Measurements from ENCODE around the gene VAX1. TPM values are rescaled to one million over a fixed set of nuclear protein-coding genes. Genes with fewer than 3 reads are reported as not detected.

The VAX1 gene
- polyA plus RNA-seq, 1 of the 3 experiments (the other 2 are of a cell fraction) = not detected

DNA sequence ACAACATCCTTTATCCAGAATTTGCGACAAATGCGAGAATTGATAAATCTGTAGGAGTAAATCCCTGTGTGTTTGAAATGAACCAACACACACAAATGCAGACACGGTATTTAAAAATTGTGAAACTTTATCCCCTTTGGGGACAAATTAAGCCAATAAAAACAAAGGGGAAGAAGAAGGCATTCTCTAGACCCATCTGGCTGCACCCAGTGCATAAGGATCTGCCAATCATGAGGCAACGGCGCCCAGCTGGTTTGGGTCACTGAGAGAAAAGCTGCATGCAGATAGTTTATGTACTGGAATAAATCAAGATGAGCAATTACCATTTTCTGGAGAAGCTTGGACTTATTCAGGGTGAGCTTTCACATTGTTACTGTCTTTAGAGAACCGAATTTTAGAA, 45.7 kb downstream of the VAX1 start:
- POLR2A ChIA-PET = no interaction called here
- H3K4me2 ChIP-seq = no peak overlapping the region
- H3K4me1 ChIP-seq (ENCODE audit: control insufficient read depth in 1 of 2, insufficient read depth in 2 of 2, low read depth in 1 of 2, low read length in 1 of 2) = peaks cover 0 to 26% of the 10 kb centered on the region in 2 experiments; a peak in 1 of 4 replicates
- H4K20me1 ChIP-seq (ENCODE audit: insufficient read depth) = no peaks in the 10 kb centered on the region
- CTCF ChIA-PET = interaction anchor here (0.9 to 2.2 kb wide), 2 partner anchors 10 to 83 kb away, joined by 3 to 6 read pairs; no protein-coding TSS in a partner anchor
- no peaks in the 10 kb centered on the region for H3K36me3 ChIP-seq (replicated peaks in 1 of 2; ENCODE audit: control insufficient read depth in 1 of 2, insufficient read depth in 2 of 2, low read length in 1 of 2)
- H3F3A ChIP-seq (replicated peaks; ENCODE audit: insufficient read depth) = no peaks in the 10 kb centered on the region
- whole genome bisulfite sequencing (ENCODE audit: low lambda C conversion rate) = 61% methylated on average over 6 of the region's 6 CpGs
- no peak for DNase-seq
- no peaks in the 10 kb centered on the region for H3K79me2 ChIP-seq (ENCODE audit: insufficient read depth)
- H3K27me3 ChIP-seq (ENCODE audit: insufficient read depth) = no peaks in the 10 kb centered on the region
- no peaks in the 10 kb centered on the region for H3K9me2 ChIP-seq
- no peak overlapping the region for H3K9ac ChIP-seq
- no peaks in the 10 kb centered on the region for H3K9me3 ChIP-seq
- no peak overlapping the region for H2AFZ ChIP-seq (ENCODE audit: low read depth)
- TF ChIP-seq RXRA (IDR thresholded peaks at IDR 0.05; ENCODE audit: borderline replicate concordance, low read depth) (no peak), POLR2AphosphoS5 (IDR thresholded peaks at IDR 0.05; ENCODE audit: low read depth, low read length) (no peak), TEAD4 (IDR thresholded peaks at IDR 0.05; ENCODE audit: borderline replicate concordance, insufficient read depth) (no peak)
- no peak overlapping the region for H3K27ac ChIP-seq (ENCODE audit: low read depth in 2 of 2, low read length in 1 of 2)
- no peak overlapping the region for H3K4me3 ChIP-seq (ENCODE audit: low read depth in 2 of 2, low read length in 1 of 2)

DNA sequence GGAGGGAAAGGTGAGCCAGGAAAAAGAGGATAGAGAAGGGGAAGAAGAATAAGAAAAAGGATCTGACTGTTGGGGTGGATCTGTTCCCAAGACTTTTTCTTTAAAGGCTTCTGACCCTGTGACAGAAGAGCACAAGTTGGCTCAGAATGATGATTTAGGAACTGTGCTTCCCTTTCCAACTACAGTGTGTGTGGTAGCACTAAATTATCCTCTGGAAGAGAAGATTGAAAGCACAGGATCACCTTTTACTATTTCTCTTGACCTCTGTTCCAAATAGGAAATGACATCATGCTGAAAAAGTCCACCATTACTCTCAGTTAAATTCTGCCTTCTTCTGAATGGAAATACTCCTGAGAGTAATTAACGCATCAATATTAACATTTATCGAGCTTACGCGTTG, 47.2 kb downstream of the VAX1 start:
- no peaks in the 10 kb centered on the region for H3K9me3 ChIP-seq
- H3F3A ChIP-seq (replicated peaks; ENCODE audit: insufficient read depth) = no peaks in the 10 kb centered on the region
- peaks cover 0 to 26% of the 10 kb centered on the region in 2 experiments; a peak in 1 of 4 replicates for H3K4me1 ChIP-seq (ENCODE audit: control insufficient read depth in 1 of 2, insufficient read depth in 2 of 2, low read depth in 1 of 2, low read length in 1 of 2)
- ChIA-PET CTCF (interaction anchor here (0.5 to 1.0 kb wide), 3 partner anchors 21 to 86 kb away, joined by 3 to 4 read pairs (median 3); no protein-coding TSS in a partner anchor), POLR2A (no interaction called here)
- H3K27ac ChIP-seq (ENCODE audit: low read depth in 2 of 2, low read length in 1 of 2) = no peak overlapping the region
- WGBS (ENCODE audit: low lambda C conversion rate) = 90% methylated on average over 4 of the region's 4 CpGs
- H3K9ac ChIP-seq = no peak overlapping the region
- H3K36me3 ChIP-seq (replicated peaks in 1 of 2; ENCODE audit: control insufficient read depth in 1 of 2, insufficient read depth in 2 of 2, low read length in 1 of 2) = no peaks in the 10 kb centered on the region
- H3K79me2 ChIP-seq (ENCODE audit: insufficient read depth) = no peaks in the 10 kb centered on the region
- TF ChIP-seq, protein P1, sequence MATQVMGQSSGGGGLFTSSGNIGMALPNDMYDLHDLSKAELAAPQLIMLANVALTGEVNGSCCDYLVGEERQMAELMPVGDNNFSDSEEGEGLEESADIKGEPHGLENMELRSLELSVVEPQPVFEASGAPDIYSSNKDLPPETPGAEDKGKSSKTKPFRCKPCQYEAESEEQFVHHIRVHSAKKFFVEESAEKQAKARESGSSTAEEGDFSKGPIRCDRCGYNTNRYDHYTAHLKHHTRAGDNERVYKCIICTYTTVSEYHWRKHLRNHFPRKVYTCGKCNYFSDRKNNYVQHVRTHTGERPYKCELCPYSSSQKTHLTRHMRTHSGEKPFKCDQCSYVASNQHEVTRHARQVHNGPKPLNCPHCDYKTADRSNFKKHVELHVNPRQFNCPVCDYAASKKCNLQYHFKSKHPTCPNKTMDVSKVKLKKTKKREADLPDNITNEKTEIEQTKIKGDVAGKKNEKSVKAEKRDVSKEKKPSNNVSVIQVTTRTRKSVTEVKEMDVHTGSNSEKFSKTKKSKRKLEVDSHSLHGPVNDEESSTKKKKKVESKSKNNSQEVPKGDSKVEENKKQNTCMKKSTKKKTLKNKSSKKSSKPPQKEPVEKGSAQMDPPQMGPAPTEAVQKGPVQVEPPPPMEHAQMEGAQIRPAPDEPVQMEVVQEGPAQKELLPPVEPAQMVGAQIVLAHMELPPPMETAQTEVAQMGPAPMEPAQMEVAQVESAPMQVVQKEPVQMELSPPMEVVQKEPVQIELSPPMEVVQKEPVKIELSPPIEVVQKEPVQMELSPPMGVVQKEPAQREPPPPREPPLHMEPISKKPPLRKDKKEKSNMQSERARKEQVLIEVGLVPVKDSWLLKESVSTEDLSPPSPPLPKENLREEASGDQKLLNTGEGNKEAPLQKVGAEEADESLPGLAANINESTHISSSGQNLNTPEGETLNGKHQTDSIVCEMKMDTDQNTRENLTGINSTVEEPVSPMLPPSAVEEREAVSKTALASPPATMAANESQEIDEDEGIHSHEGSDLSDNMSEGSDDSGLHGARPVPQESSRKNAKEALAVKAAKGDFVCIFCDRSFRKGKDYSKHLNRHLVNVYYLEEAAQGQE (IDR thresholded peaks at IDR 0.05; ENCODE audit: low read depth, low read length) = no peak
- no peak for TF ChIP-seq POLR2AphosphoS5 (IDR thresholded peaks at IDR 0.05; ENCODE audit: low read depth, low read length)
- H2AFZ ChIP-seq (ENCODE audit: low read depth) = no peak overlapping the region
- H3K9me2 ChIP-seq = no peaks in the 10 kb centered on the region
- H3K4me3 ChIP-seq (ENCODE audit: low read depth in 2 of 2, low read length in 1 of 2) = no peak overlapping the region
- H4K20me1 ChIP-seq (ENCODE audit: insufficient read depth) = no peaks in the 10 kb centered on the region
- no peak overlapping the region for H3K4me2 ChIP-seq
- no peaks in the 10 kb centered on the region for H3K27me3 ChIP-seq (ENCODE audit: insufficient read depth)
- no peak for DNase-seq

DNA sequence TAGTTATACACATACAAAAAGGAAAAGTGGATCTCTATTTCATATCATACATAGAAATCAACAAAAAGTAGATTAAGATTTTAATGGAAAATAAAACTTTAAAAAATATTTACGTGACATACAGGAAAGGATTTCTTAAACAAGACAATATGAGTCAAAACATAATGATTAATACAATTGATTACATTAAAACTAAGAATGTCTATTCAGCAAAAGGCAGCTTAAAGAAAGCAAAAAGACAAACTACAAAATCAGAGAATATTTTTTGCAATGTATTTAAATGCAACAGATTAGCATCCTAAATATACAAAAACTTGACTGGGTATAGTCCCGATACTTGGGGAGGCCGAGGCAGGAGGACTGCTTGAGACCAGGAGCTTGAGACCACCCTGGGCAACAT, 50.5 kb downstream of the VAX1 start:
- no peaks in the 10 kb centered on the region for H3K27me3 ChIP-seq (ENCODE audit: insufficient read depth)
- WGBS (ENCODE audit: low lambda C conversion rate) = 36% methylated on average over 3 of the region's 3 CpGs
- H3K27ac ChIP-seq (ENCODE audit: low read depth in 2 of 2, low read length in 1 of 2) = no peak overlapping the region
- H3K9ac ChIP-seq = no peak overlapping the region
- H4K20me1 ChIP-seq (ENCODE audit: insufficient read depth) = no peaks in the 10 kb centered on the region
- no peaks in the 10 kb centered on the region for H3F3A ChIP-seq (replicated peaks; ENCODE audit: insufficient read depth)
- H3K79me2 ChIP-seq (ENCODE audit: insufficient read depth) = no peaks in the 10 kb centered on the region
- no peak overlapping the region for H3K4me2 ChIP-seq
- POLR2A ChIA-PET = no interaction called here
- DNase-seq = no peak
- no peaks in the 10 kb centered on the region for H3K9me3 ChIP-seq
- no peak overlapping the region for H2AFZ ChIP-seq (ENCODE audit: low read depth)
- no peaks in the 10 kb centered on the region for H3K36me3 ChIP-seq (replicated peaks in 1 of 2; ENCODE audit: control insufficient read depth in 1 of 2, insufficient read depth in 2 of 2, low read length in 1 of 2)
- H3K4me1 ChIP-seq (ENCODE audit: control insufficient read depth in 1 of 2, insufficient read depth in 2 of 2, low read depth in 1 of 2, low read length in 1 of 2) = peaks cover 0 to 18% of the 10 kb centered on the region in 2 experiments; a peak in 1 of 4 replicates
- CTCF ChIA-PET = interaction anchor here (1.1 kb wide), 1 partner anchor 278 kb away, joined by 4 read pairs; no protein-coding TSS in a partner anchor
- no peak overlapping the region for H3K4me3 ChIP-seq (ENCODE audit: low read depth in 2 of 2, low read length in 1 of 2)
- no peaks in the 10 kb centered on the region for H3K9me2 ChIP-seq
- no peak for TF ChIP-seq CHD2 (IDR thresholded peaks at IDR 0.05; ENCODE audit: low read length, partially characterized antibody)
- TF ChIP-seq, protein P1 (IDR thresholded peaks at IDR 0.05; ENCODE audit: low read depth, low read length) = no peak
- no peak for TF ChIP-seq MXI1 (IDR thresholded peaks at IDR 0.05; ENCODE audit: low read depth, low read length)
- TF ChIP-seq, protein P2, sequence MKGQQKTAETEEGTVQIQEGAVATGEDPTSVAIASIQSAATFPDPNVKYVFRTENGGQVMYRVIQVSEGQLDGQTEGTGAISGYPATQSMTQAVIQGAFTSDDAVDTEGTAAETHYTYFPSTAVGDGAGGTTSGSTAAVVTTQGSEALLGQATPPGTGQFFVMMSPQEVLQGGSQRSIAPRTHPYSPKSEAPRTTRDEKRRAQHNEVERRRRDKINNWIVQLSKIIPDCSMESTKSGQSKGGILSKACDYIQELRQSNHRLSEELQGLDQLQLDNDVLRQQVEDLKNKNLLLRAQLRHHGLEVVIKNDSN (IDR thresholded peaks at IDR 0.05; ENCODE audit: borderline replicate concordance, low read depth) = no peak
- TF ChIP-seq, protein P3, sequence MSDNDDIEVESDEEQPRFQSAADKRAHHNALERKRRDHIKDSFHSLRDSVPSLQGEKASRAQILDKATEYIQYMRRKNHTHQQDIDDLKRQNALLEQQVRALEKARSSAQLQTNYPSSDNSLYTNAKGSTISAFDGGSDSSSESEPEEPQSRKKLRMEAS (IDR thresholded peaks at IDR 0.05; ENCODE audit: low read depth) = no peak
- no peak for TF ChIP-seq TEAD4 (IDR thresholded peaks at IDR 0.05; ENCODE audit: borderline replicate concordance, insufficient read depth)
- no peak for TF ChIP-seq FOXM1 (IDR thresholded peaks at IDR 0.05; ENCODE audit: low read depth)
- no peak for TF ChIP-seq SMC3 (IDR thresholded peaks at IDR 0.05; ENCODE audit: low read depth, low read length)
- TF ChIP-seq EZH2phosphoT487 (IDR thresholded peaks at IDR 0.05; ENCODE audit: borderline replicate concordance, low read depth) = no peak
- no peak for TF ChIP-seq RXRA (IDR thresholded peaks at IDR 0.05; ENCODE audit: borderline replicate concordance, low read depth)

Measured in SK-N-SH (cell line).